Uterus (tissue), 4 donors: ENCODE data around the gene FCHSD2. TPM values are rescaled to one million over a fixed set of nuclear protein-coding genes. Genes with fewer than 3 reads are reported as not detected.

ENCODE experiments used
- DNase-seq, 2 donors: peaks; one replicate each; pipeline ENCODE4 v3.0.0-alpha.2; 2019 to 2020
- H3K27ac ChIP-seq, 2 donors: fragments of 200-600 bp; sonication (generic); 1 replicate in 1 of 2; 2 replicates in 1 of 2; pipeline ENCODE4 v1.5.1; 2016 to 2018
- H3K27me3 ChIP-seq, 2 donors: fragments of 200-600 bp; sonication (generic); one replicate each; pipeline ENCODE4 v1.5.1; 2018 to 2019; ENCODE audit warnings: control low read depth in 1 of 2
- H3K36me3 ChIP-seq, 2 donors: fragments of 200-600 bp; sonication (generic); one replicate each; pipeline ENCODE4 v1.5.1; 2019; ENCODE audit warnings: control low read depth in 1 of 2
- H3K4me1 ChIP-seq, 2 donors: fragments of 200-600 bp; sonication (generic); one replicate each; pipeline ENCODE4 v1.5.1; 2018 to 2019; ENCODE audit warnings: control low read depth in 1 of 2
- H3K4me3 ChIP-seq, 2 donors: fragments of 200-600 bp; sonication (generic); 1 replicate in 1 of 2; 2 replicates in 1 of 2; pipeline ENCODE4 v1.5.1; 2018 to 2019; ENCODE audit warnings: mild to moderate bottlenecking in 1 of 2
- H3K9me3 ChIP-seq, 2 donors: fragments of 200-600 bp; sonication (generic); one replicate each; pipeline ENCODE4 v1.5.1; 2019; ENCODE audit warnings: control low read depth in 1 of 2
- POLR2A ChIP-seq, 2 donors: fragments of 450-650 bp; IDR thresholded peaks; one replicate each; pipeline ENCODE4 v1.6.1; 2016; ENCODE audit warnings: antibody characterized with exemption in 2 of 2, mild to moderate bottlenecking in 1 of 2, moderate library complexity in 1 of 2
- intact Hi-C: fragments of 100-400 bp; cut with DNase I; formaldehyde crosslinking; loops from one replicate; pipeline ENCODE4 v1.15.1; 2023; ENCODE audit warnings: low total_unique reads
- total RNA-seq, 4 donors: library from RNA; depleted of rRNA in 3 of 4; stranded (reverse); fragments of >200 nt in 3 of 4; gene quantifications; one replicate each; pipeline versions ENCODE4 v1.1.0 to v1.2.4, GENCODE V29; 2014 to 2023
- TF ChIP-seq, protein P1 (sequence below), 4 experiments: fragments of 200-600 bp in 2 of 4; fragments of 450-650 bp in 2 of 4; sonication (generic) in 2 of 4; IDR thresholded peaks; one replicate each; pipeline ENCODE4 v1.5.1; 2016 to 2019; ENCODE audit warnings: antibody characterized with exemption in 4 of 4, mild to moderate bottlenecking in 2 of 4, moderate library complexity in 1 of 4
- donor health status: DM: yes; HTN: yes; CAD: no.

FCHSD2 gene
- total RNA-seq, 4 donors from 2014 or later: 13.6 to 73.9 (median 27.7) TPM

DNA sequence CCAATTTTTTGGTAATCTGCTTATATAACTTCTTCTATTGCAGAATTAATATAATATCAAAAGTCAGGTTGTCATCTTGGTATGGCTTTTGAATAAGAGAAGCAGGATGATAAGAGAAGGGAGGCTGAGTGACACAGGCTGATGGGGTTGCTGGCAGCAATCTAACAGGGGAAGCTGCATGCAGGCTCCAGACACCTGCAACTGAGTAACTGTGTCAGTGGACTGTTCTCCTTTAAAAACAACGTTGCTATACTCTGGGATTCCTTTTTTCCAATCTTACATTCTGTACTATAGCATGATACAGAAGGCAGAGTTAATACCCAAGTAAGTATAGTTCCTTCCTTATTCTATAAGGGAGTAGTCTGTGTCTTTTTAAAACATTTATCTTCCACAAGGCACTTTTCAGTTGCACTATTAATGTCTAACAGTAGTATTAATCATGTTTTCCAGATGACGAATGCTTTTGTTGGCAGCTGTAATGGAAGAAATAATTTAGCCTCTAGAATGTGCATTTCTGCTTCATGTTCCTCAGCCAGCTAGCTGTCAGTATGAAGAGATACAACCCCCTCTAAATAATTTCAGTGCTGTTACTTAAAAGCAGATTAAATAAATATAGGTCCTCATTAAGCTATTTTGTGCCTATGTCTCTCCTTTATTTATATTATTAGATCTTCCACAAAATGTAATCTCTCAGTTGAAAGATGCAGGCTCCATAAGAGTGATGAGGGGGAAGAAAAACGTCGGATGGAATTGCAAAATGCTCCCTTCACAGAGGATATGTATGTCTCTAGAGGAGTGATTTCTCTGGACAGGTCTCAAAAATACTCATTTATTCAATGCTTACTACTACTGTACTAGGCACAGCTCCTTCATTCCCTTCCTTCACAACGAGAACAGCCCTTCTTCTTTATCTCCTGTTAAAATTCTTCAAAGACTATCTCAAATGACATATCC is 277.1 kb downstream of the FCHSD2 start:
- intact Hi-C loops: no loop called here
- no peaks in the 10 kb centered on the region for H3K9me3 ChIP-seq
- TF ChIP-seq, protein P1, sequence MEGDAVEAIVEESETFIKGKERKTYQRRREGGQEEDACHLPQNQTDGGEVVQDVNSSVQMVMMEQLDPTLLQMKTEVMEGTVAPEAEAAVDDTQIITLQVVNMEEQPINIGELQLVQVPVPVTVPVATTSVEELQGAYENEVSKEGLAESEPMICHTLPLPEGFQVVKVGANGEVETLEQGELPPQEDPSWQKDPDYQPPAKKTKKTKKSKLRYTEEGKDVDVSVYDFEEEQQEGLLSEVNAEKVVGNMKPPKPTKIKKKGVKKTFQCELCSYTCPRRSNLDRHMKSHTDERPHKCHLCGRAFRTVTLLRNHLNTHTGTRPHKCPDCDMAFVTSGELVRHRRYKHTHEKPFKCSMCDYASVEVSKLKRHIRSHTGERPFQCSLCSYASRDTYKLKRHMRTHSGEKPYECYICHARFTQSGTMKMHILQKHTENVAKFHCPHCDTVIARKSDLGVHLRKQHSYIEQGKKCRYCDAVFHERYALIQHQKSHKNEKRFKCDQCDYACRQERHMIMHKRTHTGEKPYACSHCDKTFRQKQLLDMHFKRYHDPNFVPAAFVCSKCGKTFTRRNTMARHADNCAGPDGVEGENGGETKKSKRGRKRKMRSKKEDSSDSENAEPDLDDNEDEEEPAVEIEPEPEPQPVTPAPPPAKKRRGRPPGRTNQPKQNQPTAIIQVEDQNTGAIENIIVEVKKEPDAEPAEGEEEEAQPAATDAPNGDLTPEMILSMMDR (IDR thresholded peaks at IDR 0.05): no peak
- no peak for TF ChIP-seq POLR2A (IDR thresholded peaks at IDR 0.05)

GRCh38 chr11:72863916-72864315 is 278.2 kb downstream of the FCHSD2 start:
- H3K27me3 ChIP-seq: no peaks in the 10 kb centered on the region
- peaks cover 4 to 6% of the 10 kb centered on the region in 2 donors for H3K4me1 ChIP-seq
- no peak for DNase-seq
- intact Hi-C loops: no loop called here
- no peak overlapping the region for H3K4me3 ChIP-seq
- no peak overlapping the region for H3K27ac ChIP-seq
- no peaks in the 10 kb centered on the region for H3K36me3 ChIP-seq
- no peak for TF ChIP-seq POLR2A (IDR thresholded peaks at IDR 0.05)
- TF ChIP-seq, protein P1 (IDR thresholded peaks at IDR 0.05): no peak
- no peaks in the 10 kb centered on the region for H3K9me3 ChIP-seq

More for the DNA sequence above, 277.1 kb downstream of the FCHSD2 start:
- H3K36me3 ChIP-seq: no peaks in the 10 kb centered on the region
- H3K27ac ChIP-seq: peak overlapping the region; percentile 37 to 46
- no peak for DNase-seq
- no peak overlapping the region for H3K4me3 ChIP-seq
- peaks cover 4 to 6% of the 10 kb centered on the region in 2 donors for H3K4me1 ChIP-seq
- H3K27me3 ChIP-seq: no peaks in the 10 kb centered on the region

DNA sequence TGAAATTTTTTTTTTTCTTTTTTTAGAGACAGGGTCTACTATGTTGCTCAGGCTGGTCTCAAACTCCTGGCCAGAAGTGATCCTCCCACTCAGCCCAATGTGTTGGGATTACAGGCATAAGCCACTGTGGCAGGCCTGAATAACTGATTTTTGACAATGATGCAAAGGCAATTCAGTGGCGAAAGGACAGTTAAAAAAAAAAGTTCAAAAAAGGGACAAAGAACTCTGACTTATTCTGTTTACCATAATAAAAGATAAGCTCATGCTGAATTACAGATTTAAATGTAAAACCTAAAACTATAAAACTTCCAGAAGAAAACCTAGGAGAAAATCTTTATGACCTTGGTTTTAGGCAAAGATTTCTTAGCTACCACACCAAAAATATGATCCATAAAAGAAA is 279.0 kb downstream of the FCHSD2 start:
- intact Hi-C loops: no loop called here
- H3K36me3 ChIP-seq: no peaks in the 10 kb centered on the region
- H3K4me3 ChIP-seq: no peak overlapping the region
- no peaks in the 10 kb centered on the region for H3K27me3 ChIP-seq
- H3K9me3 ChIP-seq: no peaks in the 10 kb centered on the region
- H3K4me1 ChIP-seq: peaks cover 4 to 6% of the 10 kb centered on the region in 2 donors
- TF ChIP-seq, protein P1 (IDR thresholded peaks at IDR 0.05): no peak
- TF ChIP-seq POLR2A (IDR thresholded peaks at IDR 0.05): no peak
- DNase-seq: no peak
- H3K27ac ChIP-seq: no peak overlapping the region

DNA sequence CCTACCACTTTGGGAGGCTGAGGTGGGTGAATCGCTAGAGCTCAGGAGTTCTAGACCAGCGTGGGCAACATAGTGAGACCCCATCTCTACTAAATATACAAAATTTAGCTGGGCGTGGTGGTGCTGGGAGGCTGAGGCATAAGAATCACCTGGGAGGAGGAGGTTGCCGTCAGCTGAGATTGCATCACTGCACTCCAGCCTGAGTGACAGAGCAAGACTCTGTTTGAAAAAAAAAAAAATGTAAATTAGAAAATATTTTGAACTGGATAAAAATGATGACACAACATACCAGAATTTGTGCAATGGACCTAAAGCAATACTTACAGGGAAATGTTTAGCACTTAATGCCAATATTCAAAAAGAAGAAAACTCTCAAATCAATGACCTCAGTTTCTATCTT is 281.5 kb downstream of the FCHSD2 start:
- H3K27ac ChIP-seq: no peak overlapping the region
- TF ChIP-seq, protein P1 (IDR thresholded peaks at IDR 0.05): no peak
- TF ChIP-seq POLR2A (IDR thresholded peaks at IDR 0.05): no peak
- no peaks in the 10 kb centered on the region for H3K36me3 ChIP-seq
- DNase-seq: no peak
- intact Hi-C loops: no loop called here
- no peaks in the 10 kb centered on the region for H3K9me3 ChIP-seq
- no peaks in the 10 kb centered on the region for H3K27me3 ChIP-seq
- peaks cover 4 to 6% of the 10 kb centered on the region in 2 donors for H3K4me1 ChIP-seq
- no peak overlapping the region for H3K4me3 ChIP-seq

- H3K9me3 ChIP-seq: no peaks in the 10 kb centered on the region
- TF ChIP-seq, protein P1 (IDR thresholded peaks at IDR 0.05): no peak
- no peak for TF ChIP-seq POLR2A (IDR thresholded peaks at IDR 0.05)
- peaks cover 4 to 6% of the 10 kb centered on the region in 2 donors for H3K4me1 ChIP-seq
- intact Hi-C loops: no loop called here
- H3K27ac ChIP-seq: no peak overlapping the region
- DNase-seq: no peak
- no peak overlapping the region for H3K4me3 ChIP-seq
- H3K27me3 ChIP-seq: no peaks in the 10 kb centered on the region
- H3K36me3 ChIP-seq: no peaks in the 10 kb centered on the region
Observed at GRCh38 chr11:72860010-72860409, 282.1 kb downstream of the FCHSD2 start.
